ENCODE measurements around the gene ATAD2B. TPM values are rescaled to one million over a fixed set of nuclear protein-coding genes. Genes with fewer than 3 reads are reported as not detected.

The ATAD2B gene
- total and polyA plus RNA-seq, 7 donors = 2.4 to 22.5 (median 19.7) TPM

- Histone ChIP-seq H3K4me1 (no peaks in the 10 kb centered on the region), H3K4me3 (no peak overlapping the region), H3K9me3 (no peaks in the 10 kb centered on the region), H3K27ac (no peak overlapping the region), H3K36me3 (peaks cover 5 to 80% (median 13%) of the 10 kb centered on the region in 4 donors), H3K27me3 (no peaks in the 10 kb centered on the region)
- no peak for TF ChIP-seq POLR2AphosphoS5 (IDR thresholded peaks at IDR 0.05)
- no peak for TF ChIP-seq EP300 (IDR thresholded peaks at IDR 0.05)
- no peak for TF ChIP-seq POLR2A (IDR thresholded peaks at IDR 0.05)
- no peak for TF ChIP-seq CTCF (IDR thresholded peaks at IDR 0.05)
- intact Hi-C loops (cut with DNase I) = no loop called here
- whole genome bisulfite sequencing, 2 donors = 96 to 97% methylated on average over 7 of the region's 7 CpGs
- DNase-seq = no peak
Observed at GRCh38 chr2:23871206-23871605, 55.7 kb downstream of the ATAD2B start.

GRCh38 chr2:23867449-23867848 is 59.5 kb downstream of the ATAD2B start:
- intact Hi-C loops (cut with DNase I) = no loop called here
- peaks cover 4 to 79% (median 12%) of the 10 kb centered on the region in 4 donors for H3K36me3 ChIP-seq
- WGBS, 2 donors = 88 to 89% methylated on average over 2 of the region's 2 CpGs
- no peak overlapping the region for H3K4me3 ChIP-seq
- H3K27me3 ChIP-seq = no peaks in the 10 kb centered on the region
- TF ChIP-seq POLR2A (IDR thresholded peaks at IDR 0.05) (no peak), CTCF (IDR thresholded peaks at IDR 0.05) (no peak), POLR2AphosphoS5 (IDR thresholded peaks at IDR 0.05) (no peak), EP300 (IDR thresholded peaks at IDR 0.05) (no peak)
- DNase-seq = no peak
- no peaks in the 10 kb centered on the region for H3K9me3 ChIP-seq
- H3K4me1 ChIP-seq = no peaks in the 10 kb centered on the region
- no peak overlapping the region for H3K27ac ChIP-seq

- WGBS, 2 donors = 80 to 85% methylated on average over 8 of the region's 8 CpGs
- H3K27me3 ChIP-seq = no peaks in the 10 kb centered on the region
- H3K4me1 ChIP-seq = no peaks in the 10 kb centered on the region
- no peaks in the 10 kb centered on the region for H3K9me3 ChIP-seq
- DNase-seq = no peak
- H3K4me3 ChIP-seq = no peak overlapping the region
- H3K27ac ChIP-seq = no peak overlapping the region
- peaks cover 0 to 65% (median 8%) of the 10 kb centered on the region in 4 donors for H3K36me3 ChIP-seq
- TF ChIP-seq CTCF (IDR thresholded peaks at IDR 0.05) (no peak), POLR2AphosphoS5 (IDR thresholded peaks at IDR 0.05) (no peak), EP300 (IDR thresholded peaks at IDR 0.05) (no peak), POLR2A (IDR thresholded peaks at IDR 0.05) (no peak)
- intact Hi-C loops (cut with DNase I) = no loop called here
Observed at GRCh38 chr2:23862716-23863426, 64.1 kb downstream of the ATAD2B start.

DNA sequence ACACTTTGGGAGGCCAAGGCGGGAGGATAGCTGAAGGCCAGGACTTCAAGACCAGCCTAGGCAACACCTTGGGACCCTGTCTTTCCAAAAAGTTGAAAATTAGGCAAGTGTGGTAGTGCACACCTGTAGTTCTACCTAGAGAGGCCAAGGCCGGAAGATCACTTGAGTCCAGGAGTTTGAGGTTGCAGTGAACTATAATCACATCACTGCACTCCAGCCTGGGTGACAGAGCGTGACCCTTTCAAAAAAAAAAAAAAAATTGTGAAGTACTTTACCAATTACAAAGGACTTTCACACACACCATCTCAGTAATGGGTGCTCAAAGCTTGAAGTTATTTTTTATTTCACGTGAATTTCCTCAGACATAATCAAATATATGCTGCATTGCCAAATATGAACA is 65.0 kb downstream of the ATAD2B start:
- no peak for DNase-seq
- no peak overlapping the region for H3K4me3 ChIP-seq
- no peaks in the 10 kb centered on the region for H3K4me1 ChIP-seq
- intact Hi-C loops (cut with DNase I) = no loop called here
- H3K27me3 ChIP-seq = no peaks in the 10 kb centered on the region
- peaks cover 0 to 61% (median 5%) of the 10 kb centered on the region in 4 donors for H3K36me3 ChIP-seq
- no peak overlapping the region for H3K27ac ChIP-seq
- no peaks in the 10 kb centered on the region for H3K9me3 ChIP-seq
- 96% methylated on average over 4 of the region's 4 CpGs for WGBS, 2 donors
- TF ChIP-seq EP300 (IDR thresholded peaks at IDR 0.05) = no peak
- TF ChIP-seq CTCF (IDR thresholded peaks at IDR 0.05) = no peak
- no peak for TF ChIP-seq POLR2A (IDR thresholded peaks at IDR 0.05)
- TF ChIP-seq POLR2AphosphoS5 (IDR thresholded peaks at IDR 0.05) = no peak

GRCh38 chr2:23859983-23860382 is 66.9 kb downstream of the ATAD2B start:
- peaks cover 0 to 60% (median 5%) of the 10 kb centered on the region in 4 donors for H3K36me3 ChIP-seq
- no peaks in the 10 kb centered on the region for H3K27me3 ChIP-seq
- H3K4me3 ChIP-seq = no peak overlapping the region
- no peaks in the 10 kb centered on the region for H3K9me3 ChIP-seq
- 88 to 89% methylated on average over 2 of the region's 2 CpGs for WGBS, 2 donors
- intact Hi-C loops (cut with DNase I) = no loop called here
- no peak for DNase-seq
- TF ChIP-seq POLR2AphosphoS5 (IDR thresholded peaks at IDR 0.05) (no peak), CTCF (IDR thresholded peaks at IDR 0.05) (no peak), POLR2A (IDR thresholded peaks at IDR 0.05) (no peak), EP300 (IDR thresholded peaks at IDR 0.05) (no peak)
- no peaks in the 10 kb centered on the region for H3K4me1 ChIP-seq
- H3K27ac ChIP-seq = no peak overlapping the region

Data from sigmoid colon (tissue), 7 donors.